ENCODE measurements around the gene DNAH8. TPM values are rescaled to one million over a fixed set of nuclear protein-coding genes. Genes with fewer than 3 reads are reported as not detected.

The DNAH8 gene
- total RNA-seq, 1 donor from 2014 or later: 1.1 TPM

GRCh38 chr6:39053016-39053624 lies 338.0 kb downstream of the DNAH8 start:
- peaks cover 4% of the 10 kb centered on the region for H3K4me1 Mint-ChIP-seq
- peaks cover 24% of the 10 kb centered on the region for H4K20me1 ChIP-seq (ENCODE audit: low read depth)
- no peaks in the 10 kb centered on the region for H3K36me3 ChIP-seq
- H3K4me2 ChIP-seq: no peak overlapping the region
- no peak overlapping the region for H3K27ac ChIP-seq
- H3K27ac Mint-ChIP-seq: no peak overlapping the region
- TF ChIP-seq EZH2 (IDR thresholded peaks at IDR 0.05): no peak
- TF ChIP-seq EZH2phosphoT487 (IDR thresholded peaks at IDR 0.05): no peak
- TF ChIP-seq, protein P1, sequence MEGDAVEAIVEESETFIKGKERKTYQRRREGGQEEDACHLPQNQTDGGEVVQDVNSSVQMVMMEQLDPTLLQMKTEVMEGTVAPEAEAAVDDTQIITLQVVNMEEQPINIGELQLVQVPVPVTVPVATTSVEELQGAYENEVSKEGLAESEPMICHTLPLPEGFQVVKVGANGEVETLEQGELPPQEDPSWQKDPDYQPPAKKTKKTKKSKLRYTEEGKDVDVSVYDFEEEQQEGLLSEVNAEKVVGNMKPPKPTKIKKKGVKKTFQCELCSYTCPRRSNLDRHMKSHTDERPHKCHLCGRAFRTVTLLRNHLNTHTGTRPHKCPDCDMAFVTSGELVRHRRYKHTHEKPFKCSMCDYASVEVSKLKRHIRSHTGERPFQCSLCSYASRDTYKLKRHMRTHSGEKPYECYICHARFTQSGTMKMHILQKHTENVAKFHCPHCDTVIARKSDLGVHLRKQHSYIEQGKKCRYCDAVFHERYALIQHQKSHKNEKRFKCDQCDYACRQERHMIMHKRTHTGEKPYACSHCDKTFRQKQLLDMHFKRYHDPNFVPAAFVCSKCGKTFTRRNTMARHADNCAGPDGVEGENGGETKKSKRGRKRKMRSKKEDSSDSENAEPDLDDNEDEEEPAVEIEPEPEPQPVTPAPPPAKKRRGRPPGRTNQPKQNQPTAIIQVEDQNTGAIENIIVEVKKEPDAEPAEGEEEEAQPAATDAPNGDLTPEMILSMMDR (IDR thresholded peaks at IDR 0.05): no peak
- H3K4me3 ChIP-seq: no peak overlapping the region
- H3K36me3 Mint-ChIP-seq: no peaks in the 10 kb centered on the region
- DNase-seq (ENCODE audit: low spot score): no peak
- no peaks in the 10 kb centered on the region for H3K79me2 ChIP-seq (ENCODE audit: low read depth)
- H3F3A ChIP-seq (ENCODE audit: low read depth): peaks cover 2% of the 10 kb centered on the region
- no peaks in the 10 kb centered on the region for H3K9me3 ChIP-seq (ENCODE audit: low read depth)
- H3K9me3 Mint-ChIP-seq: no peaks in the 10 kb centered on the region
- no peak overlapping the region for H3K9ac ChIP-seq
- peaks cover 33% of the 10 kb centered on the region for H3K27me3 Mint-ChIP-seq (ENCODE audit: insufficient read depth, low read depth)
- H3K4me1 ChIP-seq: no peaks in the 10 kb centered on the region
- no peak overlapping the region for H2AFZ ChIP-seq (replicated peaks)
- peaks cover 30% of the 10 kb centered on the region for H3K27me3 ChIP-seq
- H3K4me3 Mint-ChIP-seq: no peak overlapping the region

GRCh38 chr6:39053854-39054576 lies 338.9 kb downstream of the DNAH8 start:
- H3K4me2 ChIP-seq: no peak overlapping the region
- no peaks in the 10 kb centered on the region for H3K9me3 ChIP-seq (ENCODE audit: low read depth)
- no peak for DNase-seq (ENCODE audit: low spot score)
- no peak overlapping the region for H3K9ac ChIP-seq
- no peak overlapping the region for H3K27ac Mint-ChIP-seq
- H3F3A ChIP-seq (ENCODE audit: low read depth): peaks cover 2% of the 10 kb centered on the region
- H3K4me3 Mint-ChIP-seq: no peak overlapping the region
- peaks cover 21% of the 10 kb centered on the region for H3K27me3 ChIP-seq
- H3K27ac ChIP-seq: no peak overlapping the region
- peaks cover 4% of the 10 kb centered on the region for H3K4me1 Mint-ChIP-seq
- H3K27me3 Mint-ChIP-seq (ENCODE audit: insufficient read depth, low read depth): peaks cover 34% of the 10 kb centered on the region
- H3K36me3 Mint-ChIP-seq: no peaks in the 10 kb centered on the region
- no peak overlapping the region for H3K4me3 ChIP-seq
- no peaks in the 10 kb centered on the region for H3K9me3 Mint-ChIP-seq
- no peaks in the 10 kb centered on the region for H3K36me3 ChIP-seq
- no peak for TF ChIP-seq EZH2phosphoT487 (IDR thresholded peaks at IDR 0.05)
- no peak for TF ChIP-seq EZH2 (IDR thresholded peaks at IDR 0.05)
- TF ChIP-seq, protein P1 (IDR thresholded peaks at IDR 0.05): no peak
- peaks cover 23% of the 10 kb centered on the region for H4K20me1 ChIP-seq (ENCODE audit: low read depth)
- no peak overlapping the region for H2AFZ ChIP-seq (replicated peaks)
- no peaks in the 10 kb centered on the region for H3K79me2 ChIP-seq (ENCODE audit: low read depth)
- H3K4me1 ChIP-seq: no peaks in the 10 kb centered on the region

- no peaks in the 10 kb centered on the region for H3K9me3 ChIP-seq (ENCODE audit: low read depth)
- peaks cover 28% of the 10 kb centered on the region for H3K27me3 Mint-ChIP-seq (ENCODE audit: insufficient read depth, low read depth)
- H2AFZ ChIP-seq (replicated peaks): no peak overlapping the region
- no peaks in the 10 kb centered on the region for H3K4me1 ChIP-seq
- no peaks in the 10 kb centered on the region for H3K36me3 Mint-ChIP-seq
- no peak overlapping the region for H3K4me3 ChIP-seq
- H4K20me1 ChIP-seq (ENCODE audit: low read depth): peaks cover 16% of the 10 kb centered on the region
- no peak overlapping the region for H3K4me2 ChIP-seq
- no peaks in the 10 kb centered on the region for H3F3A ChIP-seq (ENCODE audit: low read depth)
- H3K9me3 Mint-ChIP-seq: no peaks in the 10 kb centered on the region
- no peaks in the 10 kb centered on the region for H3K79me2 ChIP-seq (ENCODE audit: low read depth)
- no peak overlapping the region for H3K27ac Mint-ChIP-seq
- no peak for DNase-seq (ENCODE audit: low spot score)
- no peaks in the 10 kb centered on the region for H3K36me3 ChIP-seq
- H3K4me3 Mint-ChIP-seq: no peak overlapping the region
- H3K27ac ChIP-seq: no peak overlapping the region
- peaks cover 14% of the 10 kb centered on the region for H3K27me3 ChIP-seq
- H3K9ac ChIP-seq: no peak overlapping the region
- H3K4me1 Mint-ChIP-seq: peaks cover 4% of the 10 kb centered on the region
- TF ChIP-seq, protein P1 (IDR thresholded peaks at IDR 0.05): no peak
- TF ChIP-seq EZH2 (IDR thresholded peaks at IDR 0.05) (no peak), EZH2phosphoT487 (IDR thresholded peaks at IDR 0.05) (no peak)
These were observed 339.5 kb downstream of the DNAH8 start for GRCh38 chr6:39054577-39055142.

Measured in neural progenitor cell (in vitro differentiated cells).